HS-27A (cell line): ENCODE data around the gene GPANK1.

Source experiments
- DNase-seq: peaks from one replicate; pipeline ENCODE4 v3.0.0-alpha.2; 2012; ENCODE audit warnings: low read depth, missing footprints

The GPANK1 gene

GRCh38 chr6:31617010-31617409 is 47.8 kb downstream of the GPANK1 start:
- no peak for DNase-seq

GRCh38 chr6:31615748-31616147 is 49.0 kb downstream of the GPANK1 start:
- DNase-seq: no peak

DNA sequence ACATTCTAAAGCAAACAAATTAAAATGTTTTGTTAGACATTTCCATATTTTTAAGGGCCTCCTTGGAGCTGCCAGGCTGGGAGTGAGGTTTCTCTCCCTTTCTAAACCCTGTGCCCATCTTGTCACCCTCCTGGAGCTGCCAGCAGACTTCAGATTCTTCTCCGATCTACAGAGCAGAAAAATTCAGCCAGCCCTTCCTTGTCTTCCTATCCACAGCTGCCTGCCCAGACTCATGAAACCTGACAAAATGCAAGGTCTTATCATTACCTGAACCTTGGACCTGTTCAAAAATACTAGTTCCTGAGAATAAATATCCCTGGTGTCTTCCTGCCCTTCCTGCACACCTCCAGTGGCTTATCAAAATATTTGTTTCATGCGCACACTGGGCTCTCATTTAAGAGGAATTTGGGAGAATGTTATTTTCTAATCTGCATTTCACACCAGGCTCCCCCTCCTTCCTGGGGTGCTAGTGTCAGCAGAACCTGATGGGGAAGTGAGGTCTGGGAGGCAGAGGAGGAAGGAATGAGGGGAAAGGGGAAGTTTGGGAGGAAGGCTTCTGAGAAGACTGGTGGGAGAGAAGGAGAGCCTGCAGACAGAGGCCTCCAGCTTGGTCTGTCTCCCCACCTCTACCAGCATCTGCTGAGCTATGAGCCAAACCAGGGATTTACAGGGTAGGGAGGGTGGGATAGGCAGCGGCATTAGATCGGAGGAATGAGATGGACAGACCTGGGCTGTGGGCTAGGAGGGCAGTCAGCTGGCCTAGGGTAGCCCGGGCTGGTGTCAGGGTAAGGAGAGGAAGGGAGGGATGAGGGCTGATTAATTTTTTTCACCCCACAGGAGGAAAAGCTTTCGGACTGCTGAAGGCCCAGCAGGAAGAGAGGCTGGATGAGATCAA is 49.9 kb downstream of the GPANK1 start, which contains the start of gene AIF1:
Gene AIF1 (plus strand): TSS at position 551 of the 895 bp plus-strand sequence. CDS start 96 bp downstream, at position 647.
- no peak for DNase-seq

GRCh38 chr6:31614075-31614619 is 50.6 kb downstream of the GPANK1 start:
- no peak for DNase-seq
